LHCN-M2 (cell line): ENCODE results near the gene CRX. TPM values are rescaled to one million over a fixed set of nuclear protein-coding genes. Genes with fewer than 3 reads are reported as not detected.
A peak's percentile ranks its signal among the peaks of the same experiment; 100 is the strongest.
"Not testable (repeated sequence)": the region's sequence is repeated elsewhere in the genome, so short reads cannot be mapped to it uniquely, and the experiment has no call there.

ENCODE experiments used
- DNase-seq: peaks from one replicate; pipeline ENCODE4 v3.0.0-alpha.2; 2012; ENCODE audit warnings: low read depth
- polyA plus RNA-seq: library from polyadenylated mRNA; unstranded; fragments of >200 nt; gene quantifications from one replicate; pipeline ENCODE4 v1.2.1, GENCODE V29; 2012; ENCODE audit warnings: missing spikeins
- total RNA-seq: library from RNA; depleted of rRNA; stranded (reverse); fragments of >200 nt; gene quantifications from 2 replicates; pipeline ENCODE4 v1.2.3, GENCODE V29; 2014; rRNA removed

CRX gene
- not detected in 2 replicates for total RNA-seq
- polyA plus RNA-seq = not detected

DNA sequence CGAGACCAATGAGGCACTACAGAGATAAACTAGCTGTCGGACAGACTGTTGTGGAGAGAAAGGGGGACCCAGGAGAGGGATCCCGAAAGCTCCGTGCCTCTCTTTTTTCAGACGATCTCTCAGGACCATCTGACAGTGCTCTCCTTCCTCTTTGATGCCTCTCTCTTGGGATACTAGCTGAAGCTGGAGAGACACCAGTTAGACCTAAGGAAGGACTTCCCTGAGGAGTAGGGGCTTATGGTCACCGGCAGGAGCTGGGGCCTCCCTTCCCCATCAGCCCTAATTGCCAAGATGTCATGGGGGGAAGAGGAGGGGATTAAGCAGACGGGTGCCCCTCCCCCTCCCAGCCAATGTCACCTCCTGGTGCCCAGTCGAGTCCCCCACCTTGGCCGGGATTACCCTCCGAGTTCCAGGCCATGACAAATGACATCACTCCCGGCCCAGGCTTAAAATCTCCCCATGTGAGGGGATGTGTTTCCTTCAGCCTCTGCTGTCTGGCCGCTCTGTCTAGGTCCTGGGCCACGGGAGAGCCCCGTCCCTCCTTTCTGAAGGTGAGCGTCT is at the start of gene CRX:
CRX (plus strand) TSS at position 478 of the 561 bp plus-strand sequence. CDS start 12,507 bp downstream, outside the sequence.
- no peak for DNase-seq

DNA sequence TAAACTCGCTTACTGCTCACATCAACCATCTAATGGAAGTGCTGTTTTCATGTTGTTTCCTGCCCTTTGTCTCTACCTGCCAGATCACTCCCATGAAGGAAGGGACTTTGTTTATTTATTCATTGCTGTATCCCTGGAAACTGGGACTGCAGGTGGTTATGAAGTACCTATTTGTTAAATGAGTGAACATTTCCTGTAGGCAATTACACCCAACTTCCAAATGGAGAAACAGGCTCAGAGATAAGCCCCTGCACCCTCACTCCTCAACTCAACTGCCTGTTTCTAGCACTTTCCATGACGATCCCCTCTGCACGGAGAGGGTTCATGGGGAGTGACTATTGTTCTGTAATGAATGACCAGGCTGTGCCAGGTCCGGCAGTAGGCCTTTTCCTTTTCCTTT is 45.2 kb upstream of the CRX start:
- no peak for DNase-seq

DNA sequence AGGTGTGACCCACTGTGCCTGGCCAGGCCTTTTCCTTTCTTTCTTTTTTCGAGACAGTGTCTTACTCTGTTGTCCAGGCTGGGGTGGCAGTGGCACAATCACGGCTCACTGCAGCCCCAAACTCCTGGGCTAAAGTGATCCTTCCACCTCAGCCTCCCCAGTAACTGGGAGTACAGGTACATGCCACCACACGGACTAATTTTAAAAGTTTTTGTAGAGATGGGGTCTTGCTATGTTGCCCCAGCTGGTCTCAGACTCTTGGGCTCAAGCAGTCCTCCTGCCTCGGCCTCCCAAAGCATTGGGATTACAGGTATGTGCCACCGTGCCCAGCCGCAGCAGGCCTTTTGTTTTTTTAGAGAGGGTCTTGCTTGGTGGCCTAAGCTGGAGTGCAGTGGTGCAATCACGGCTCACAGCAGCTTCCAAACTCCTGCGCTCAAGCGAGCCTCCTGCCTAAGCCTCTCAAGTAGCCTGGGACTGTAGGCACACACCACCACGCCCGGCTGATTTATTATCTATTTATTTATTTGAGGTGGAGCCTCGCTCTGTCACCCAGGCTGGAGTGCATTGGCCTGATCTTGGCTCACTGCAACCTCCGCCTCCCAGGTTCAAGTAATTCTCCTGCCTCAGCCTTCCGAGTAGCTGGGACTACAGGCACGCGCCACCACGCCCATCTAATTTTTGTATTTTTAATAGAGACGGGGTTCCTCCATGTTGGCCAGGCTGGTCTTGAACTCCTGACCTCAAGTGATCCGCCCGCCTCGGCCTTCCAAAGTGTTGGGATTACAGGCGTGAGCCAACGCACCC is 44.3 kb upstream of the CRX start:
- DNase-seq = not testable (repeated sequence)

GRCh38 chr19:47778049-47778953 is 43.4 kb upstream of the CRX start, which contains the start of gene SELENOW:
Gene SELENOW, plus strand, starts transcription at chr19:47778703. Its CDS starts 83 bp downstream, at chr19:47778786.
- peak; percentile 63 for DNase-seq

DNA sequence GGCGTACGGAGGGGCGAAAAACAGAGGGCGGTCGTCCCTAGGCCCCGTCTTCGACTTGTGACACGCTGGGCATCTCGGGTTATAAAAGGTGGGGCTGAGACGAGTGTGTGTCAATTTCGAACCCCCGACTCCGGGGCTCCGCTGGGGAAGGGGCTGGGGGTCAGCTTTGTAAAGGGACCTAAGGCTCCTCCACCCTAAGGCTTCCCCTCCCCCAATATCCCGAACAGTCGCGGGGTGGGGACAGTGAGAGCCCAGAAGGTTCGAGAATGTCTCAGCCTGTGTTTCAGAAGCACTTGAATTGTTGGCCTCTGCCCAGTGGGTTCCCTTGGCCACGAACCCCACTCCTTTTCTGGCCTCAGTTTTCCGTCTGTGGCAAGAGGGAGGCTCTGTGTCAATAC is 42.8 kb upstream of the CRX start:
- DNase-seq = no peak

- DNase-seq = no peak
Measured at GRCh38 chr19:47779524-47780214, 42.1 kb upstream of the CRX start.

DNA sequence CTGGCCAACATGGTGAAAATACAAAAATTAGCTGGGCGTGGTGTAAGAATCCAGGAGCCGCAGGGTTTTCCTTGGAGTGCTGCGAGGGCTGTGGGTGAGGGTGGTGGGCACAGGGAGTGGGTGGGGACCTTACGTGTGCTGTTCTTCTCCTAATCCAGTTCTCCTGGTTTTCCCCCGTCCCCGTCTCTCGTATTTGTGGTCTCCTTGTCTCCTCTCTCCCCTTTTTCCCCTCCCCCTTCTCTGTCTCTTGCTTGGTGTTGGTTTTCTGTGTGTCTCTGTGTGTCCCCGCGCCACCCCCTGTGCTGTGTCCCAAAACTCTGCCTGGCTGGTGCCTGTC is 41.6 kb upstream of the CRX start:
- DNase-seq = no peak

DNA sequence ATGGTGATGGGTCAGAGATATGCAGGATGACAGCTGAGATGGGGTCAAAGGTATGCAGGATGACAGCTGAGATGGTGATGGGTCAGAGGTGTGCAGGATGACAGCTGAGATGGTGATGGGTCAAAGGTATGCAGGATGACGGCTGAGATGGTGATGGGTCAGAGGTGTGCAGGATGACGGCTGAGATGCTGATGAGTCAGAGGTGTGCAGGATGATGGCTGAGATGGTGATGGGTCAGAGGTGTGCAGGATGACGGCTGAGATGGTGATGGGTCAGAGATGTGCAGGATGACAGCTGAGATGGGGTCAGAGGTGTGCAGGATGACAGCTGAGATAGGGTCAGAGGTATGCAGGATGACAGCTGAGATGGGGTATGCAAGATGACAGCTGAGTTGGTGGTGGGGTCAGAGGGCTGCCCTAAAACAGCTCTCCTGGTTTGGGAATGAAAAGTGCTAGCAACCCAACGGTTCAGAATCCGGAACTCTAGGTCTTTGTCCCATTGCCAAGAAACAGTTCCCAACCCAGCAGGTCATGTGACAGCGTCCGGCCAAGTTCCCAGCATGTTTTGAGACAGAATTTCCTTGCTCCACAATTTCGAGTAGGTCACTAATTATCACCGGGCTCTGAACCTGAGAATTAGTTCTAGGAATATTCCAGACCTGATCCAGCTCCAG is 40.0 kb upstream of the CRX start:
- peak; percentile 63 for DNase-seq

DNA sequence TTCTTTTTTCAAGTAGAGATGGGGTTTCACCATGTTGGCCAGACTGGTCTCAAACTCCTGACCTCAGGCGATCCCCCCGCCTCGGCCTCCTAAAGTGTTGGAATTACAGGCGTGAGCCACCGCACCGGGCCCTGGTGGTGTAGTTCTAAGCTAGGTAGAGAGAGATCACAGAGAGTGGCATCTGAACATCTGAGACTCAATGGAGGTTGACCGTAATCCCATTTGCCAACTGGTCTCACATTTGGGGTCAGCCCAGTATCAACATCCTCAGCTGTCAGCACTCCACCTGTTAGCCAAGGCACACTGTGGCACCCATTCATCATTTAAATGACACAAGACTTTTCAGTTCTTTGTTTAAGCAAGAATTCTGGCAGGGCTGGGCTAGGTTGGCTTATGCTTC is 35.2 kb upstream of the CRX start:
- peak; percentile 85 for DNase-seq

DNA sequence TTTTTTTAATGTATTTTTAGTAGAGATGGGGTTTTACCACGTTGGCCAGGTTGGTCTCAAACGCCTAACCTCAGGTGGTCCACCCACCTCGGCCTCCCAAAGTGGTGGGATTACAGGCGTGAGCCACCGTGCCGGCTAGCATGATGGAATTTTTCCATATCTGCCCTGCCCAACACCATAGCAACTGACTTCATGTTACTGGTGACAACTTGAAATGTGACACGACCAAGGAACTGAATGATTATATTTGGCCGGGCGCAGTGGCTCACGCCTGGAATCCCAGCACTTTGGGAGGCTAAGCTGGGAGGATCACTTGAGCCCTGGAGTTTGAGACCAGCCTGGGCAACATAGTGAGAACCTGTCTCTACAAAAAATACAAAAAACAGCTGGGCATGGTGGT is 34.4 kb upstream of the CRX start:
- not testable (repeated sequence) for DNase-seq

DNA sequence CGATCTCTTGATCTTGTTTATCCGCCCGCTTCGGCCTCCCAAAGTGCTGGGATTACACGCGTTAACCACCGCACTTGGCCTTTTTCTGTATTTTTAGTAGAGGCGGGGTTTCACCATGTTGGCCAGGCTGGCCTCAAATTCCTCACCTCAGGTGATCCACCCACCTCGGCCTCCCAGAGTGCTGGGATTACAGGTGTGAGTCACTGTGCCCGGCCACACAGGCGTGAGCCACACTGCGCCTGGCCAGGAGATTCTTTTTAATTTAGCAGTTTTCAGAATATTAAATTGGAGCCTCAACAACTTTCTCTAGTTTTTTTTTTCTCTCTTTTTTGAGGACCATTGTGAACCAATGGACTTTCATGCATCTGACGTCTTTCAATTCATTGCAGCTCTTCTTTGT is 31.9 kb upstream of the CRX start:
- DNase-seq = not testable (repeated sequence)

DNA sequence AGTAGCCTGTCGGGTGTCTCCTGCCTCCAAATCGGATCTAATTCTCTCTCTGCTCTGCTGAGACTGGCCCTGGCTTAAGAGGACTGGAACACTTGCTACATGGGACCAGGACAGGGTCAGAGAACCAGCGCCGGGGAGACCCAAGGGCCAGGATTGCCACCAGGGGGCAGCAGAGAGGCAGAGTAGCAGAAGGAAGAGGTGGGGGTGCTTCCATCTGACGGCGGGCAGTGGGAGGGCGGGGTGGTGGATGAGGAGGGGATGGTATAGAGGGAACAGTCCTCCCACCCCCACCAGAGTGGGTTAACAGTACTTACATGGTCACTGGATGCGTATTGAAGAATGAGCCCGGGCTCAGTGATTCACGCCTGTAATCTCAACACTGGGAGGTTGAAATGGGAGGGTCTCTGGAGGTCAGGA is 31.3 kb upstream of the CRX start:
- peak; percentile 57 for DNase-seq

GRCh38 chr19:47792616-47793015 is 29.1 kb upstream of the CRX start:
- no peak for DNase-seq

- no peak for DNase-seq
Measured at GRCh38 chr19:47794526-47794925, 27.2 kb upstream of the CRX start.

DNA sequence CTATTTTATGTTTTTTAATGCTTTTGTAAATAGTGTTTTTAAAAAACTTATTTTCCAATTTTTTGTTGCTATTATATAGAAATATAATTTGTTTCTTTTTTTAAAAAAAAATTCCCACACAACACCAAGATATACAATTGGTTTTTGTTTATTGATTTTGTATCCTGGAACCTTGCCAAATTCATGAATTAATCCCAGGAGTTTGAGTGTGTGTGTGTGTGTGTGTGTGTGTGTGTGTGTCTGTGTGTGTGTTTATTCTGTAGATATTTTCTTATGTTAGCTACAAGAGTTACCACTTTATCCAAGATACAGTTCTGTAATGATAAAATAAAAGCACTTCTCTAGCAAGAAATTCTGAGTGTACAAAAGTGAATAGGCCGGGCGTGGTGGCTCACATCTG is 25.0 kb upstream of the CRX start:
- DNase-seq = no peak

DNA sequence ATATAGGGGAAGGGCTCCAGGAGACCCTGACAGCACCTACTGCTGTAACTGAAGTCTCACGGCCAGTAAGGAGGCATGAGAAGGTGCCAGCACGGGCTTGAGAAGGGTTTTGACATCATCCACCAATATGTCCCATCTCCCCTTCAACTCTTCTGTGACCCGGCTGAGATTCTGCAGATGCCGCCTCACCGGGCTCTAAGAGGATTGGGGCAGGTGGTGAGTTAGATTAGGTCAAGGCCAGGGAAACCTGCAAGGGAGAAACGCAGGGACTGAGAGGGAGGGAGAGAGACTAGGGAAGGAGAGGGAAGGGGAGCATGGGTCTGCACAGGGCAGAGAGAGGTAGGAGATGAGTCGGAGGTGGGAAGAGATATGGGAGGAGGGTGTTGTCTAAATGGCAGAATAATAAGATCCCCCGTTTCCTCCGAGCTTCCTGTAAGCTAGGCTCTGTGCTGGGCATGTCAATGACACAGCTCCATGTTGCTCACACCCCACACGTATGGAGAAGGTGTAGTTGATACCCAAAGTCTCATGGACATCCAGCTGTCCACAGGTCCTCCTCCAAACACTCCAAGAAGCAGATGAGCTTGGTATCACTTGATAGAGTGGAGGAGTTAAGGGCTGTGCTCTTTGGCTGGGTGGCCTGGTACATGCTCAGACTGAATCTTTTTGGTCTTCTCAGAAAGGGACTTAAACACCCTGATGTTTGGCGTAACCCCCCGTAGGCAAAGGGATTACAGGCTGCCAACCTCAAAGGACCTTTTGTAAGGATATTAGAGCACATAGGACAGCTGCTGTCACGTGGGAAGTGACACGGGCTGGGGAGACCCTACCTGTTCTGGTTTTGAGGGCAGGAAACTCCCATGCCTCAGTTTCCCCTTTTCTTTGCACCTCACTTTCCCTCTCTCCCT is 23.5 kb upstream of the CRX start:
- no peak for DNase-seq

DNA sequence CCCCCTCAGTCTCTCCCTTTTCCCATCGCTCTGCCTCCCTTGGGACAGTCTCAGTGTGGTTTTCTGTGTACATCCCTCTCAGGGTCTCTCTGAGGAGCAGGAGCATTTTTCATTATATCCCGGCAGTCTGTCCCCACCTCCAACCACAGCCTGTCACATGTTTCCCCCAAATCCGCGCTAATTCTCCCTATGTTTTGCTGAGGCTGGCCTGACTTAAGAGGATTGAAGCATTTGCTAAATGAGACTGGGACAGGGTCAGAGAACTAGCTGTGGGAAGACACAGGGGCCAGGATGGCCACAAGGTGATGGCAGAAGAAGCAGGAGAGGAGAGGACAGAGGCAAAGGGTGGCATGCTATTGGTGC is 22.9 kb upstream of the CRX start:
- no peak for DNase-seq

DNA sequence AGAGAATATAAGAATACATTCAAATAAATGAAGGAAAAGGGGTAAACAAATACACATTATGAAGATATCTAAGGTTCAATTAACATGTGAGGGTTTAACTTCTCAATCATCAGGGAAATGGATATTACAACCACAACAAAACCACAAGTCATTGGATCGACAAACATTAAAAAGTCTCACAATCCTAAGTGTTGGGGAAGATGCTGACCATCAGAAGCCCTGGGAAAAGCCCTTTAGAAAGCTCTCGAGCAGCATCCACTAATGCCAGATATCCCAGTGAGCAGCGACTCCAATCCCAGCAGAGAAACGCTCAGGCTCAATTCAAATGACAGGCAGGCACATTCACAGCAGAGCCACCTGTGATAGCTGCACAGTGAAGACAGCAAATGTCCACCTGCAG is 20.5 kb upstream of the CRX start:
- no peak for DNase-seq

- no peak for DNase-seq
Measured at GRCh38 chr19:47802521-47803043, 19.2 kb upstream of the CRX start.

GRCh38 chr19:47803148-47803547 is 18.6 kb upstream of the CRX start:
- DNase-seq = not testable (repeated sequence)
